SK-N-SH treated with all-trans-retinoic acid at 6 μM for 48 hours (cell line): ENCODE data around the gene DCUN1D5.

ENCODE experiments used
- ATAC-seq: fragments of 200-7000 bp; cut with Tn5 transposase; 3 replicates; pipeline ENCODE4 v1.9.1; 2020; ENCODE audit warnings: mild to moderate bottlenecking, moderate library complexity
- ARNTL ChIP-seq: fragments of 450-650 bp; formaldehyde crosslinking; IDR thresholded peaks from 2 replicates; pipeline ENCODE4 v1.5.0; 2020; ENCODE audit warnings: low read depth, mild to moderate bottlenecking, moderate library complexity, borderline replicate concordance
- BACH2 ChIP-seq: fragments of 250-450 bp; sonication (Bioruptor Pico); IDR thresholded peaks from 2 replicates; pipeline ENCODE4 v1.9.0; 2021; ENCODE audit warnings: mild to moderate bottlenecking, borderline replicate concordance
- CSDC2 ChIP-seq: fragments of 250-450 bp; sonication (Bioruptor Pico); IDR thresholded peaks from 2 replicates; pipeline ENCODE4 v1.5.0; 2020; ENCODE audit warnings: mild to moderate bottlenecking, moderate library complexity
- ESRRG ChIP-seq: fragments of 250-450 bp; sonication (Bioruptor Pico); IDR thresholded peaks from 2 replicates; pipeline ENCODE4 v1.6.1; 2021; ENCODE audit warnings: mild to moderate bottlenecking
- GLIS3 ChIP-seq: fragments of 250-450 bp; sonication (Bioruptor Pico); IDR thresholded peaks from 2 replicates; pipeline ENCODE4 v1.5.0; 2020; ENCODE audit warnings: mild to moderate bottlenecking, moderate library complexity
- ISL1 ChIP-seq: fragments of 250-450 bp; sonication (Bioruptor Pico); IDR thresholded peaks from 2 replicates; pipeline ENCODE4 v2.1.2; 2022; ENCODE audit warnings: mild to moderate bottlenecking, moderate library complexity
- OSR1 ChIP-seq: fragments of 250-450 bp; sonication (Bioruptor Pico); IDR thresholded peaks from 2 replicates; pipeline ENCODE4 v1.8.0; 2022; ENCODE audit warnings: moderate library complexity, mild to moderate bottlenecking, inconsistent platforms
- PATZ1 ChIP-seq: fragments of 250-450 bp; sonication (Bioruptor Pico); IDR thresholded peaks from 2 replicates; pipeline ENCODE4 v1.8.0; 2020; ENCODE audit warnings: mild to moderate bottlenecking, moderate library complexity, borderline replicate concordance
- POU6F1 ChIP-seq: fragments of 250-450 bp; sonication (Bioruptor Pico); IDR thresholded peaks from 2 replicates; pipeline ENCODE4 v1.8.0; 2021; ENCODE audit warnings: low read depth, mild to moderate bottlenecking, moderate library complexity, borderline replicate concordance
- PPARA ChIP-seq: fragments of 250-450 bp; sonication (Bioruptor Pico); IDR thresholded peaks from 2 replicates; pipeline ENCODE4 v1.5.0; 2020; ENCODE audit warnings: mild to moderate bottlenecking, borderline replicate concordance
- SNAI2 ChIP-seq: fragments of 250-450 bp; sonication (Bioruptor Pico); IDR thresholded peaks from 2 replicates; pipeline ENCODE4 v1.5.0; 2020; ENCODE audit warnings: mild to moderate bottlenecking, moderate library complexity
- TCF4 ChIP-seq: fragments of 250-450 bp; sonication (Bioruptor Pico); IDR thresholded peaks from 2 replicates; pipeline ENCODE4 v1.8.0; 2021; ENCODE audit warnings: mild to moderate bottlenecking, moderate library complexity, borderline replicate concordance
- TOX ChIP-seq: fragments of 250-450 bp; sonication (Bioruptor Pico); IDR thresholded peaks from 2 replicates; pipeline ENCODE4 v1.8.0; 2021; ENCODE audit warnings: mild to moderate bottlenecking, moderate library complexity, borderline replicate concordance
- TSHZ2 ChIP-seq: fragments of 250-450 bp; sonication (Bioruptor Pico); IDR thresholded peaks from 2 replicates; pipeline ENCODE4 v1.5.0; 2020; ENCODE audit warnings: mild to moderate bottlenecking, moderate library complexity
- ZC3H10 ChIP-seq: fragments of 250-450 bp; sonication (Bioruptor Pico); IDR thresholded peaks from 2 replicates; pipeline ENCODE4 v1.5.1; 2021; ENCODE audit warnings: mild to moderate bottlenecking, moderate library complexity
- ZFP30 ChIP-seq: fragments of 450-650 bp; formaldehyde crosslinking; IDR thresholded peaks from 2 replicates; pipeline ENCODE4 v1.5.0; 2022; ENCODE audit warnings: mild to moderate bottlenecking, moderate library complexity
- ZNF565 ChIP-seq: fragments of 450-650 bp; formaldehyde crosslinking; conservative IDR thresholded peaks from 2 replicates; pipeline ENCODE4 v1.5.0; 2020; ENCODE audit warnings: low read depth, mild to moderate bottlenecking, moderate library complexity
- ZNF70 ChIP-seq: fragments of 450-650 bp; formaldehyde crosslinking; IDR thresholded peaks from 2 replicates; pipeline ENCODE4 v1.5.0; 2020; ENCODE audit warnings: mild to moderate bottlenecking, moderate library complexity
- ZNF8 ChIP-seq: fragments of 450-650 bp; formaldehyde crosslinking; IDR thresholded peaks from 2 replicates; pipeline ENCODE4 v1.5.0; 2020; ENCODE audit warnings: mild to moderate bottlenecking, moderate library complexity
- TF ChIP-seq, protein P1 (sequence below): fragments of 250-450 bp; sonication (Bioruptor Pico); IDR thresholded peaks from 2 replicates; pipeline ENCODE4 v1.5.1; 2021; ENCODE audit warnings: mild to moderate bottlenecking, moderate library complexity

The DCUN1D5 gene

DNA sequence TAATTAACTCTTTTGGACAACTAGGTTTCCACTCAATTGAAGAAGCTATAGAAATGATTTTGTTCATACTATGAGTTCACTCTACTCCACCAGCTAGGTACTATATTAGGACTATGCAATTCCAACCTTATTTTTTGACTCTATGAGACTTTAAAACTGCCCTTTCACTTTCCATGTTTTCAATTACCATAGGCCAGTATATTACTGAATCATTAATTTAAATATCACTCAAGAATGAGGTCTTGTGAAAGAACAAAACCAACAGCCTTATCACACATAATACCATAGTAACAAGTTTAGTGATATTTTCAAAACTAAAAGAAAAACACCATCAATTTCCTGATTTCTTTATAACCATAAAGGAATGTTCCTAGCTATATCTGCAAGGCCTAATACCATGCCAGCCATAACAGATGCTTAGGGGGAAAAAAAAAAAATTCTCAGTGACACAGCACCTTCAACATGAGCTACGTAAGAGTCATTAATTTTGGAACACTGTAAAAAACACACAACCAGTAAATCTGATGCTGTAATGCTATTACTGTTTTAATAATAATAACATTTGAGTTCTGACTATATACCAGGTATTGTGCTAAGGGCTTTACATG is 6.1 kb downstream of the DCUN1D5 start:
- peak; percentile 27; the same call in 1 of the 3 replicates for ATAC-seq
- TF ChIP-seq ZC3H10 (CRISPR knock-in tag): no peak
- no peak for TF ChIP-seq BACH2 (CRISPR knock-in tag)
- TF ChIP-seq TCF4: no peak
- TF ChIP-seq ZNF565: no peak
- no peak for TF ChIP-seq POU6F1 (CRISPR knock-in tag)
- TF ChIP-seq, protein P1, sequence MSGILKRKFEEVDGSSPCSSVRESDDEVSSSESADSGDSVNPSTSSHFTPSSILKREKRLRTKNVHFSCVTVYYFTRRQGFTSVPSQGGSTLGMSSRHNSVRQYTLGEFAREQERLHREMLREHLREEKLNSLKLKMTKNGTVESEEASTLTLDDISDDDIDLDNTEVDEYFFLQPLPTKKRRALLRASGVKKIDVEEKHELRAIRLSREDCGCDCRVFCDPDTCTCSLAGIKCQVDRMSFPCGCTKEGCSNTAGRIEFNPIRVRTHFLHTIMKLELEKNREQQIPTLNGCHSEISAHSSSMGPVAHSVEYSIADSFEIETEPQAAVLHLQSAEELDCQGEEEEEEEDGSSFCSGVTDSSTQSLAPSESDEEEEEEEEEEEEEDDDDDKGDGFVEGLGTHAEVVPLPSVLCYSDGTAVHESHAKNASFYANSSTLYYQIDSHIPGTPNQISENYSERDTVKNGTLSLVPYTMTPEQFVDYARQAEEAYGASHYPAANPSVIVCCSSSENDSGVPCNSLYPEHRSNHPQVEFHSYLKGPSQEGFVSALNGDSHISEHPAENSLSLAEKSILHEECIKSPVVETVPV (CRISPR knock-in tag): no peak
- no peak for TF ChIP-seq PPARA (CRISPR knock-in tag)
- TF ChIP-seq PATZ1 (CRISPR knock-in tag): no peak
- no peak for TF ChIP-seq ZNF70 (CRISPR knock-in tag)
- no peak for TF ChIP-seq GLIS3 (CRISPR knock-in tag)
- no peak for TF ChIP-seq SNAI2 (CRISPR knock-in tag)
- no peak for TF ChIP-seq TSHZ2 (CRISPR knock-in tag)
- TF ChIP-seq TOX (CRISPR knock-in tag): no peak
- TF ChIP-seq ARNTL (CRISPR knock-in tag): no peak
- TF ChIP-seq ESRRG (CRISPR knock-in tag): no peak

- TF ChIP-seq SNAI2 (CRISPR knock-in tag): no peak
- TF ChIP-seq ZNF565: no peak
- no peak for ATAC-seq
Measured at GRCh38 chr11:103079833-103080232, 12.1 kb downstream of the DCUN1D5 start.

GRCh38 chr11:103078710-103079109 is 13.2 kb downstream of the DCUN1D5 start:
- TF ChIP-seq ZC3H10 (CRISPR knock-in tag) (no peak), ESRRG (CRISPR knock-in tag) (no peak), TOX (CRISPR knock-in tag) (no peak), GLIS3 (CRISPR knock-in tag) (no peak), ZNF8 (CRISPR knock-in tag) (no peak), BACH2 (CRISPR knock-in tag) (no peak), OSR1 (CRISPR knock-in tag) (no peak), PPARA (CRISPR knock-in tag) (no peak), POU6F1 (CRISPR knock-in tag) (no peak), ZNF70 (CRISPR knock-in tag) (no peak), ARNTL (CRISPR knock-in tag) (no peak), CSDC2 (CRISPR knock-in tag) (no peak), ISL1 (CRISPR knock-in tag) (no peak), PATZ1 (CRISPR knock-in tag) (no peak), ZFP30 (CRISPR knock-in tag) (no peak)
- ATAC-seq: no peak
